ENCODE measurements around the gene TMEM140.

TMEM140 gene

GRCh38 chr7:135147899-135148721 is at the start of gene TMEM140:
Gene TMEM140 (plus strand): TSS chr7:135148072. CDS start chr7:135164442, 16,370 bp downstream.
- in situ Hi-C loops (cut with HindIII; ENCODE audit: low sequenced_read_pairs): no loop called here
- TF ChIP-seq, protein P1, sequence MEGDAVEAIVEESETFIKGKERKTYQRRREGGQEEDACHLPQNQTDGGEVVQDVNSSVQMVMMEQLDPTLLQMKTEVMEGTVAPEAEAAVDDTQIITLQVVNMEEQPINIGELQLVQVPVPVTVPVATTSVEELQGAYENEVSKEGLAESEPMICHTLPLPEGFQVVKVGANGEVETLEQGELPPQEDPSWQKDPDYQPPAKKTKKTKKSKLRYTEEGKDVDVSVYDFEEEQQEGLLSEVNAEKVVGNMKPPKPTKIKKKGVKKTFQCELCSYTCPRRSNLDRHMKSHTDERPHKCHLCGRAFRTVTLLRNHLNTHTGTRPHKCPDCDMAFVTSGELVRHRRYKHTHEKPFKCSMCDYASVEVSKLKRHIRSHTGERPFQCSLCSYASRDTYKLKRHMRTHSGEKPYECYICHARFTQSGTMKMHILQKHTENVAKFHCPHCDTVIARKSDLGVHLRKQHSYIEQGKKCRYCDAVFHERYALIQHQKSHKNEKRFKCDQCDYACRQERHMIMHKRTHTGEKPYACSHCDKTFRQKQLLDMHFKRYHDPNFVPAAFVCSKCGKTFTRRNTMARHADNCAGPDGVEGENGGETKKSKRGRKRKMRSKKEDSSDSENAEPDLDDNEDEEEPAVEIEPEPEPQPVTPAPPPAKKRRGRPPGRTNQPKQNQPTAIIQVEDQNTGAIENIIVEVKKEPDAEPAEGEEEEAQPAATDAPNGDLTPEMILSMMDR (IDR thresholded peaks at IDR 0.05; ENCODE audit: low read depth, low read length): no peak
- DNase-seq (ENCODE audit: low read depth, low spot score): peak; percentile 54
- H3K4me3 ChIP-seq (ENCODE audit: low read depth, low read length): peak within 1 kb of the TSS; percentile 10

DNA sequence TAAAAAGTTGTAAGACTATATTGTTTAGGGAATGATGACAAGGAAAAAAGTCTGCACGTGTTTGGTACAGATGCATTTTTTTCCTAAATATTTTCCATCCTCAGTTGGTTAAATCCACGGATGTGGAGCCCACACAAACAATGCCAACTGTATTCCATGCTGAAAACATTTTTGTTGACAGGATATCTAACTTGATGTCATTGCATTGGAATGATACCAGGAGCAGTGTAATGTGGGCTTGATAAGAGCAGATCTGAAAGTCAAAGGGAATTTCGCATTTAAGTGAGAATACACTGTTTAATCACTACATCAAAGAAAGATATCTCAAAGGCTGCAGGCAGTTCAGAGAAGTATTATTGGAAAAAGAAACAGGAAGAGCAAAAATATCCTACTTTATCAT is 49.5 kb upstream of the TMEM140 start:
- no peak for DNase-seq (ENCODE audit: low read depth, low spot score)
- H3K4me3 ChIP-seq (ENCODE audit: low read depth, low read length): no peak overlapping the region
- in situ Hi-C loops (cut with HindIII; ENCODE audit: low sequenced_read_pairs): no loop called here
- TF ChIP-seq, protein P1 (IDR thresholded peaks at IDR 0.05; ENCODE audit: low read depth, low read length): no peak

- no peak overlapping the region for H3K4me3 ChIP-seq (ENCODE audit: low read depth, low read length)
- in situ Hi-C loops (cut with HindIII; ENCODE audit: low sequenced_read_pairs): no loop called here
- TF ChIP-seq, protein P1 (IDR thresholded peaks at IDR 0.05; ENCODE audit: low read depth, low read length): no peak
- peak; percentile 4 for DNase-seq (ENCODE audit: low read depth, low spot score)
Observed at GRCh38 chr7:135100856-135101255, 47.0 kb upstream of the TMEM140 start.

DNA sequence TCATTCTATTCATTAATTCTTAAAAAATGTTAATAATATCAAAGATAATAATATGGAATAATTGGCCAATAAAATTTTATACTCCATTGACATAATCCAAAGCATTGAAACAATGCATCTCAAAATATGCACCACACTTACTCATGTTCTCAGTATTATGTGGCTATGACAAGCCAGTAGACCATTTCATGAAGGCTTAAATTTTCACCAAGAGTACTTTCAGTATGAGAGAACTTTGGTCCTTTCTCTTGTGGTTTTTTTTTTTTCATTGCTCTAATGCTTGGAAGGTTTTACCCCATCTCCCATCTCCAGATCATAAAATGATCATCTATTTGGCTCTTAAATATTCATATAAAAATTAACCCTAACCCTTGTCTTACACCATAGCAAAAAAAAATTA is 45.5 kb upstream of the TMEM140 start:
- DNase-seq (ENCODE audit: low read depth, low spot score): no peak
- TF ChIP-seq, protein P1 (IDR thresholded peaks at IDR 0.05; ENCODE audit: low read depth, low read length): no peak
- in situ Hi-C loops (cut with HindIII; ENCODE audit: low sequenced_read_pairs): no loop called here
- H3K4me3 ChIP-seq (ENCODE audit: low read depth, low read length): no peak overlapping the region

DNA sequence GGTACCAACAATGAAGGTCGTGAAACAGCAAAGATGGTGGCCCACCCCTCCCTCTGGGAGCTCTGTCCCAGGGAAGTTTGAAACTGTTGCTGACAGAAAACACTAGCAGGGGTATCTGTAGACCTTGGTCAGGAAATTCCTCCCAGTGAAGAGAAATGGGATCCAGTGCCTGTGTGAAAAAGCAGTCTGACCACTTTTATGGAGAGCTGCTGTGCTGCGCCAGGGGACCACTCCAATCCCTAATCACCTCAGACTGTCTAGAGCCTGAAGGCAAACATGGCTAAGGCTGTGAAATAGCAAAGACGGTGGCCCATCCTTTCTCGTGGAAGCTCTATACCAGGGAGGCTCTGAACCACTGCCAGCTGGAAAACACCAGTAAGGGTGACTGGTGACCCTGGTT is 38.3 kb upstream of the TMEM140 start:
- H3K4me3 ChIP-seq (ENCODE audit: low read depth, low read length): no peak overlapping the region
- TF ChIP-seq, protein P1 (IDR thresholded peaks at IDR 0.05; ENCODE audit: low read depth, low read length): no peak
- in situ Hi-C loops (cut with HindIII; ENCODE audit: low sequenced_read_pairs): no loop called here
- no peak for DNase-seq (ENCODE audit: low read depth, low spot score)

GRCh38 chr7:135109976-135110375 is 37.9 kb upstream of the TMEM140 start:
- DNase-seq (ENCODE audit: low read depth, low spot score): no peak
- in situ Hi-C loops (cut with HindIII; ENCODE audit: low sequenced_read_pairs): no loop called here
- TF ChIP-seq, protein P1 (IDR thresholded peaks at IDR 0.05; ENCODE audit: low read depth, low read length): no peak
- no peak overlapping the region for H3K4me3 ChIP-seq (ENCODE audit: low read depth, low read length)
